Activated CD4-positive, alpha-beta memory T cell treated with anti-CD3 and anti-CD28 coated beads, Interleukin-2, amount 10 ng/mL, durations not matched to agents 7 days and 5 days (primary cell): ENCODE data around the gene FAM114A1. TPM values are rescaled to one million over a fixed set of nuclear protein-coding genes. Genes with fewer than 3 reads are reported as not detected.

Source experiments
- CTCF ChIA-PET: fragments of 350-600 bp; sonication (Branson Sonifier 250); formaldehyde crosslinking; loops from one replicate; lab custom pipeline; 2021; ENCODE audit warnings: antibody characterized with exemption, inconsistent platforms; lab: Charles Lee
- POLR2A ChIA-PET: fragments of 350-600 bp; sonication (Branson Sonifier 250); formaldehyde crosslinking; loops from one replicate; lab custom pipeline; 2021; ENCODE audit warnings: antibody characterized with exemption; lab: Charles Lee
- DNase-seq: peaks from one replicate; pipeline ENCODE4 v3.0.0-alpha.2; 2020
- H3K27ac Mint-ChIP-seq: one replicate; pipeline ENCODE4 v1.8.0; 2021; ENCODE audit warnings: mild to moderate bottlenecking, mixed read lengths
- H3K27me3 Mint-ChIP-seq: one replicate; pipeline ENCODE4 v1.8.0; 2021; ENCODE audit warnings: mixed read lengths
- H3K36me3 Mint-ChIP-seq: one replicate; pipeline ENCODE4 v1.8.0; 2021; ENCODE audit warnings: low read depth, mixed read lengths
- H3K4me1 Mint-ChIP-seq: one replicate; pipeline ENCODE4 v1.8.0; 2021; ENCODE audit warnings: mixed read lengths
- H3K4me3 Mint-ChIP-seq: one replicate; pipeline ENCODE4 v1.8.0; 2021; ENCODE audit warnings: mild to moderate bottlenecking, mixed read lengths
- H3K9me3 Mint-ChIP-seq: one replicate; pipeline ENCODE4 v1.8.0; 2021; ENCODE audit warnings: mixed read lengths
- total RNA-seq, 2 experiments: library from RNA; stranded (reverse); gene quantifications; one replicate each; pipeline ENCODE4 v1.2.3, GENCODE V29; 2021

The FAM114A1 gene
- total RNA-seq, 2 experiments from 2014 or later, result 0.18 to 0.33 TPM

DNA sequence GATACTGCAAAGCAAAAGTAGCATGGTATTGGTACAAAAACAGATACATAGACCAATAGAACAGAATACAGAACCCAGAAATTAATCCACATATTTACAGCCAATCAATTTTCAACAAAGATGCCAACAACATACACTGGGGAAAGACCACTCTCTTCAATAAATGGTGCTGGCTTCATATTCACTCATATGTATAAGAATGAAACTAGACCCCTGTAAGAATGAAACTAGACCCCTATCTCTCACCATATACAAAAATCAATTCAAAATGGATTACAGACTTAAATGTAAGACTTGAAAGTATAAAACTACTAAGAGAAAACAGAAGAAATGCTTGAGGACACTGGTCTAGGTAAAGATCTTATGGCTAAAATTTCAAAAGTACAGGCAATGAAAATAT, 30.3 kb upstream of the FAM114A1 start:
- Mint-ChIP-seq H3K4me1 (peaks cover 21% of the 10 kb centered on the region), H3K27me3 (no peaks in the 10 kb centered on the region), H3K4me3 (no peak overlapping the region), H3K9me3 (peaks cover 17% of the 10 kb centered on the region), H3K27ac (no peak overlapping the region), H3K36me3 (peaks cover 15% of the 10 kb centered on the region)
- CTCF ChIA-PET, result no interaction called here
- no peak for DNase-seq
- POLR2A ChIA-PET, result no interaction called here

DNA sequence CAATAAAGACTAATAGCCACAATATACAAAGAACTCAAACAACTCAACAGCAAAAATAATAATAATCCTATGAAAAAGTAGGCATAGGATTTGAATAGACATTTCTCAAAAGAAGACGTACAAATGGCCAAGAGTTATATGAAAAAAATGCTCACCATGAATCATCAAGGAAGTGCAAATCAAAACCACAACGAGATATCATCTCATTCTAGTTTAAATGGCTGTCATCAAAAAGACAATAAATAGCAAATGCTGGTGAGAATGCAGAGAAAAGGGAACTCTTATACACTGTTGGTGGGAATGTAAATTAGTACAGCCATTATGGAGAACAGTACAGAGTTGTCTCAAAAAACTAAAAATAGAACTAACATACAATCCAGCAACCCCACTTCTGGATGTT, 29.8 kb upstream of the FAM114A1 start:
- Mint-ChIP-seq H3K4me3 (no peak overlapping the region), H3K27ac (no peak overlapping the region), H3K36me3 (peaks cover 15% of the 10 kb centered on the region), H3K4me1 (peaks cover 21% of the 10 kb centered on the region), H3K9me3 (peaks cover 17% of the 10 kb centered on the region), H3K27me3 (no peaks in the 10 kb centered on the region)
- CTCF ChIA-PET, result interaction anchor here (1.0 kb wide), 1 partner anchor 33 kb away, joined by 3 read pairs; the partner anchor contains the start of gene TLR1
- no peak for DNase-seq
- POLR2A ChIA-PET, result no interaction called here

DNA sequence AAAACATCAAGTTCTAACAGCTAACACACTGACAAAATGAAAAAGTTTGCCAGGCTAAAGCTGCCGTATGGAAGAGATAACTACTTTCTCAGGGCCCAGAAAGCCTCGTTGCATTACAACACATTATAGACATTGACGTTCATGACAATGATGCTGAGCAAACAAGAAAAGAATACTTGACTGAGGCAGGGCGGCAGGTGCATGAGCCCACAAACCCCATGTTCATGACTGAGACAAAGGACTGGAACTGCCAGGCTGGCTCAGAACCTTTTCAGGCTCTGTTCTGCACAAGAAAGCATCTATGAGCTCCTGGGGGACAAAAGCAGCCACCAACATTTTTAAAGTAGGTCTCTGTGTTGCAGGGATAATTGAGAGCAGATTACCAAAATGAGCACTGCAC, 24.6 kb upstream of the FAM114A1 start:
- DNase-seq, result no peak
- Mint-ChIP-seq H3K4me3 (no peak overlapping the region), H3K9me3 (no peaks in the 10 kb centered on the region), H3K27ac (no peak overlapping the region), H3K36me3 (peaks cover 4% of the 10 kb centered on the region), H3K4me1 (peaks cover 14% of the 10 kb centered on the region), H3K27me3 (no peaks in the 10 kb centered on the region)
- CTCF ChIA-PET, result no interaction called here
- POLR2A ChIA-PET, result no interaction called here

DNA sequence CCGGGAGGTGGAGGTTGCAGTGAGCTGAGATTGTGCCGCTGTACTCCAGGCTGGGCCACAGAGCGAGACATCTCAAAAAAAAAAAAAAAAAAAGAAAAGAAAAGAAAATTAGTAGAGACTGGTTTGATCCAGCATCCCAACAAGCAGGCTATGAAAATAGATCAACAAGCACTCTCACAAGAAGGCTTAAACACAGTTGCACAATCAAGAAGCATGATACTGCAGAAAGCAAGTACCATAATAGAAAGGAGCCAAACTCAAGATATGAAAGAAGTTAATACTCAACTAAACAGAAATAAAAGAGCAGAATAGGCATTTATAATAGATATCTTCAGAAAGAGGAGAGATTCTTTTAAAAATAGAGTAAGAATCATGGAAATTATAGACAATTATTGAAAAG, 21.6 kb upstream of the FAM114A1 start:
- ChIA-PET POLR2A (interaction anchor here (0.7 kb wide), 1 partner anchor 10 kb away, joined by 3 read pairs; no protein-coding TSS in a partner anchor), CTCF (interaction anchor here (0.7 to 1.1 kb wide), 2 partner anchors 15 to 1015 kb away, joined by 3 to 4 read pairs; no protein-coding TSS in a partner anchor)
- H3K9me3 Mint-ChIP-seq, result peaks cover 12% of the 10 kb centered on the region
- no peak overlapping the region for H3K4me3 Mint-ChIP-seq
- H3K27ac Mint-ChIP-seq, result no peak overlapping the region
- peaks cover 19% of the 10 kb centered on the region for H3K36me3 Mint-ChIP-seq
- H3K27me3 Mint-ChIP-seq, result peaks cover 6% of the 10 kb centered on the region
- DNase-seq, result no peak
- peaks cover 3% of the 10 kb centered on the region for H3K4me1 Mint-ChIP-seq

DNA sequence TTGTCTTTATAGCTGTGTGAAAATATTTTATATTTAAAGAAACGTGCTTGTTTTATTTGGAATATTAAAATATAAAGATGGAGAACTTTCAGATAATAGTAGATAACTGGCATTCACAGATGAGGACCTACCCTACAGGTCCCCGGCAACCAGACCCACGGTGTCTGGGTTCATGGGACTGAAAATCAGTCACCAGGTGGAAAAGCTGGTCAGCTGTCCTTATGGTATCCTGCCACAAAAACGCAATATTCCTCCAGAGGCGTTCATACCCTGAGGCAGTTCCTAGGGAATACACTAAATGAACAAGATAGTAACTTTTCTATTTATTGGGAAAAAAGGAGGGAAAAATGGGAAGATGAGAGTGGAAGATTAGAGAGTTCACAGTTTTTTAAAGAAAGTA, 12.1 kb upstream of the FAM114A1 start:
- POLR2A ChIA-PET, result interaction anchor here (0.6 to 2.7 kb wide), 6 partner anchors 10 to 680 kb away, joined by 3 to 18 read pairs (median 4); partner anchors contain the start of gene TLR1
- no peaks in the 10 kb centered on the region for H3K27me3 Mint-ChIP-seq
- peak overlapping the region; percentile 85 for H3K27ac Mint-ChIP-seq

DNA sequence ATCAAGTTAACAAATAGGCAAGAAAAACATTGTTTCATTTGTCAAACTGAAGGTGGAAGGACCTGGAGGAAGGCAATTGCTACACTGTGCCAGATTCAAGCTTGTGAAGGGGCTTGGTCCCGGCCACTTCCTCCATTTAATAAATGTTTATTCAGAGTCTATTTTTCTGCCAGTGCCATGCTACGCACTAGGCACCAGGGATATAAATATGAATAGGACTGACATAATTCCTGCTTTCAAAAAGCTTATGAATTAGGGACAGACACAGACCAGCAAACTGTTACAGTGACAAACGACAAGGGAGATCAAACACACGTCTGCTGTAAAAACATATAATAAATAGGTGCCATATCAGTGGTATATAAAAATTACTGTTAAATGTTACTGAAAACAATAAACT, 11.6 kb upstream of the FAM114A1 start:
- DNase-seq, result no peak
- H3K27ac Mint-ChIP-seq, result peak overlapping the region; percentile 85
- H3K9me3 Mint-ChIP-seq, result peaks cover 4% of the 10 kb centered on the region
- peak overlapping the region; percentile 77 for H3K4me3 Mint-ChIP-seq
- peaks cover 39% of the 10 kb centered on the region for H3K4me1 Mint-ChIP-seq
- POLR2A ChIA-PET, result interaction anchor here (0.6 to 2.7 kb wide), 6 partner anchors 10 to 681 kb away, joined by 3 to 18 read pairs (median 4); partner anchors contain the start of gene TLR1
- CTCF ChIA-PET, result interaction anchor here (0.6 to 4.5 kb wide), 14 partner anchors 11 to 736 kb away, joined by 3 to 35 read pairs (median 4); partner anchors contain the start of genes FAM114A1, TLR1 and TLR10
- peaks cover 7% of the 10 kb centered on the region for H3K36me3 Mint-ChIP-seq
- H3K27me3 Mint-ChIP-seq, result no peaks in the 10 kb centered on the region

More for the DNA sequence above, 12.1 kb upstream of the FAM114A1 start:
- H3K36me3 Mint-ChIP-seq, result peaks cover 7% of the 10 kb centered on the region
- H3K4me3 Mint-ChIP-seq, result peak overlapping the region; percentile 77
- H3K4me1 Mint-ChIP-seq, result peaks cover 37% of the 10 kb centered on the region
- CTCF ChIA-PET, result interaction anchor here (0.6 to 4.5 kb wide), 15 partner anchors 11 to 736 kb away, joined by 3 to 35 read pairs (median 4); partner anchors contain the start of genes FAM114A1, TLR1 and TLR10
- no peak for DNase-seq
- H3K9me3 Mint-ChIP-seq, result peaks cover 4% of the 10 kb centered on the region

DNA sequence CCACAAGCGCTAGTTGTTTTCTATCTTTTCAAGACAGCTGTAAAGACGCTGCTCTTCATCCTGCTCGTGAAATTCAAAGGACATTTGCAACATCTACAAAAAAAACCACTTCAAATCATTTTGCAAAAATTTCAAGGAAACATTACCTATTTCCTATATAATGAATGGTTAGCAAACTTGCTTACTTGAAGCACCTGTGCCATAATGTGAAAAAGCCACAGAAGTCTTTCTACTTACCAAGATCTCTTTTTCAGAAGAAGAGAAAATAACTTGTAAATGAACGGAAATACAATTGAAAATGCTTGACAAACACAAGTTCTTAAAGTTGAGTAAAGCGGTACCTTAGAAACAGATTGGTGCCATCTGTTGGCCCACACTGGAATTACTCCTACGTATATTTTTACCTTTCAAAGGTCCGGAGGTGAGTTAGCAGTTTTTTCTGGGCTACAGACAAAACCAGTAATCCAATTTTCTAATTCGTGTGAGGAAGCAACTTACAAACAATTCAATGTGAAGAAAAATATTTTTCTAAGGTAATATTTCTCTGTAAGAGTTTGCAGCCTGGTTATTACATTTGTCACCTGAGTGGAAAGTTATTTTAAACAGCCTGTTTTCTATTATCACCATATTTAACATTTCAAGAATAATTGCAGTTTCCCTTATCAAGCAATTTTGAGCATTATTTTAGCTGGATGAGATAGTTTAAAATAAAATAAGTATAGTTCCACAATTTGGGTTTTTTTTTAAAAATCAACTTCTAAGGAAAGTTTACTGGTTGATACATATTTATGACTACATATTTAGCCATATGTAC, 10.9 kb upstream of the FAM114A1 start, which contains the start of gene TLR6:
TLR6 (minus strand) TSS at position 294 of the 814 bp plus-strand sequence. CDS start 27,344 bp downstream, outside the sequence.
- H3K4me3 Mint-ChIP-seq, result peak within 1 kb of the TSS; percentile 77
- peak; percentile 70 for DNase-seq
- POLR2A ChIA-PET, result interaction anchor here (1.1 to 2.7 kb wide), 4 partner anchors 10 to 278 kb away, joined by 3 to 18 read pairs (median 9); partner anchors contain the start of gene TLR1
- peaks cover 39% of the 10 kb centered on the region for H3K4me1 Mint-ChIP-seq
- peaks cover under 1% of the 10 kb centered on the region for H3K36me3 Mint-ChIP-seq
- CTCF ChIA-PET, result interaction anchor here (1.1 to 4.5 kb wide), 10 partner anchors 10 to 677 kb away, joined by 3 to 35 read pairs (median 6); partner anchors contain the start of genes FAM114A1, TLR1 and TLR10
- H3K27me3 Mint-ChIP-seq, result peaks cover 3% of the 10 kb centered on the region
- peak within 1 kb of the TSS; percentile 85 for H3K27ac Mint-ChIP-seq
- peaks cover under 1% of the 10 kb centered on the region for H3K9me3 Mint-ChIP-seq

DNA sequence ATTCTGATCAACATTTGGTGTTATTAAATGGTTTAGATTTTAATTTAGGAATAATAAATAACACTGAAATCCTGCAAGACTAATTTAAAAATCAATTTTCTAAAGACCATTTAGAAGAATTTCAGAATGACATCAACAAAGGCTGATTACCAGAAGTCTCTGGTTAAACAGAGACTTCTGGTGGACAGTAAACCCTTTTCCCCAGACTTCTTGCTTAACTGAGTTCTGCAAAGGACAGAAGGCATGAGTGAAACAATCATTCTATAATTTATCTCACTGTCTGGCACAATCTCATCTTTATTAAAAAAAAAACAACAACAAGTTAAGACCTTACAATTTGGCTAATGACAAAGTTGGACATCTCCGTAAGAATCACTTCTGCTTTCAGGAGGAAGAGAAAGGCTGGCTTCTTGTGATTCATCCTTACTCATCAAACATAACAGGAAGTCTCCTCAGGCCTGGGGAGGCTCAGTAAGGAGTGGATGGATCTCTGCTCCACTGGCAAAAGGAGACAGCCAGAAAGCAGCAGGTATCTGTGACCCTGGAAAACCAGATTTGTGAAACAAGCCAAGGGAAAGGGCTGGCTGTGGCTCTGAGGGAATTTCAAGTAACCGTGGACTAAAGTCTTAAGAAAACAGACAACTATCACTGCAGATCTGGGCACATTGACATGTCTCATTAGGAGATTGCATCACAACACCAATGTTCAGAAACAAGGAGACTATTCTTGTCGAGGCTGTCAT, 10.1 kb upstream of the FAM114A1 start:
- Mint-ChIP-seq H3K27ac (peak overlapping the region; percentile 85), H3K4me1 (peaks cover 39% of the 10 kb centered on the region), H3K36me3 (no peaks in the 10 kb centered on the region), H3K9me3 (no peaks in the 10 kb centered on the region), H3K27me3 (peaks cover 6% of the 10 kb centered on the region), H3K4me3 (peak overlapping the region; percentile 52)
- ChIA-PET CTCF (interaction anchor here (2.2 to 4.5 kb wide), 2 partner anchors 9 to 99 kb away, joined by 9 to 35 read pairs; partner anchors contain the start of gene FAM114A1), POLR2A (interaction anchor here (2.7 kb wide), 1 partner anchor 98 kb away, joined by 14 read pairs; no protein-coding TSS in a partner anchor)
- DNase-seq, result peak; percentile 38

DNA sequence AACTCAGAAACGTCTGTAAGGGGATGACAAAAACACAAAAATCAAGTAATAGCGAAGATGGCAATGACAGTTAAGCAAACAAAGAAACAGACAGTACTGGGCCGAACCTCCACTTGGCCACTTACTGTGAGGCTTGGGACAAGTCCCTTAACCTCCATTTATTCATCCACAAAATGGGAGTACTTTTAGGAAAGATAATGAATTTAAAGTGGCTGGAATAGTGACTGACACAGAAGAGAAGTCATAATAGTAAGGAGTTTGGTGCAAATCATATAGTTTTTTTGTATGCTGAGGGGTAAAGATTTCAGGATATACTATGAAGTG, 9.5 kb upstream of the FAM114A1 start:
- Mint-ChIP-seq H3K27ac (peak overlapping the region; percentile 85), H3K27me3 (peaks cover 9% of the 10 kb centered on the region), H3K4me1 (peaks cover 39% of the 10 kb centered on the region), H3K36me3 (no peaks in the 10 kb centered on the region), H3K9me3 (no peaks in the 10 kb centered on the region), H3K4me3 (no peak overlapping the region)
- no peak for DNase-seq
- CTCF ChIA-PET, result interaction anchor here (4.3 kb wide), 1 partner anchor 99 kb away, joined by 80 read pairs; no protein-coding TSS in a partner anchor
- POLR2A ChIA-PET, result no interaction called here

DNA sequence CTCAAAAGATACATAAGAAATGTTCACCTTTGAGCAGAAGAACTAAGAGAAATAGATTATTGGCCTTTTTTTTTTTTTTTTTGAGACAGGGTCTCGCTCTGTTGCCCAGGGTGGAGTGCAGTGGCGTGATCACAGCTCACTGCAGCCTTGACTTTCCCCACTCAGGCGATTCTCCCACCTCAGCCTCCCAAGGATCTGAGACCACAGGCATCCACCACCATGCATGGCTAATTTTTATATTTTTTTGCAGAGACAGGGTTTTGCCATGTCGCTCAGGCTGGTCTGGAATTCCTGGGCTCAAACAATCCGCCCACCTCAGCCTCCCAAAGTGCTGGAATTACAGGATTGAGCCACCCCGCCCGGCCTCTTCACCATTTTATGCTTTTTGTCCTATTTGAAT, 8.1 kb upstream of the FAM114A1 start:
- no peak overlapping the region for H3K27ac Mint-ChIP-seq
- peaks cover 39% of the 10 kb centered on the region for H3K4me1 Mint-ChIP-seq
- peaks cover 23% of the 10 kb centered on the region for H3K27me3 Mint-ChIP-seq
- no peaks in the 10 kb centered on the region for H3K36me3 Mint-ChIP-seq
- H3K9me3 Mint-ChIP-seq, result no peaks in the 10 kb centered on the region
- H3K4me3 Mint-ChIP-seq, result no peak overlapping the region
- ChIA-PET CTCF (interaction anchor here (0.8 to 4.3 kb wide), 9 partner anchors 13 to 541 kb away, joined by 3 to 80 read pairs (median 7); partner anchors contain the start of genes TLR1 and TLR10), POLR2A (no interaction called here)
- DNase-seq, result no peak

DNA sequence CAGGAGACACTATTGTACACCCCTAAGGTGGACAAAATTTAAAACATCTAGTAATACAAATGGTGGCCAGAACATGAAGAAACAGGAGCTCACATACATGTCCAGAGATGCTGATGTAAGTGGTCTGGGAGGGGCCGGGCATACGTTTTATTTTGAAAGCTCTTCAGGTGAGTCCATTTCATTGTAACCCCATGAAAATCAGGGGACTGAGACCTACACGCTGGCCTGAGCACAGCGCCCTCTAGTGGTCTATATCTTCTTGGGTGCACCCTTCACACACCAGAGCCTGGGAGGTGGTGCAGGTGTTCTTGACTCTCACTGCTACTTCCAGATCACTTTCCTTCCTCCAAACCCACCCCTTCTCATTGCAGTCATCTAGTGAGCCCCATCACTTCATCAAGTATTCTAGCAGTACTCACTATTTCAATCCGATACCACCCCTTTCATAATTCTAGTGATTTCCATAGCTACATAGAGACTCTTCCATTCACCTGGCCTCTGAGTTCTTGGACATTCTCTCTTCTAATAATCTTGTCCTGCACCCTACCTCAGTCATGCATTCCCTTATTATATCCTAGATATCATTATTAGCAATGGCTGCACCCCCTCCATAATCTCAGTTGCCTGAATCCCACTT, 6.7 kb upstream of the FAM114A1 start:
- POLR2A ChIA-PET, result interaction anchor here (0.9 kb wide), 1 partner anchor 355 kb away, joined by 6 read pairs; no protein-coding TSS in a partner anchor
- Mint-ChIP-seq H3K27me3 (peaks cover 31% of the 10 kb centered on the region), H3K36me3 (no peaks in the 10 kb centered on the region), H3K9me3 (no peaks in the 10 kb centered on the region), H3K4me1 (peaks cover 33% of the 10 kb centered on the region), H3K4me3 (no peak overlapping the region), H3K27ac (no peak overlapping the region)
- DNase-seq, result peak; percentile 68
- CTCF ChIA-PET, result interaction anchor here (0.6 to 4.3 kb wide), 43 partner anchors 10 to 1159 kb away, joined by 3 to 80 read pairs (median 4); partner anchors contain the start of genes TLR1, TLR10 and WDR19

DNA sequence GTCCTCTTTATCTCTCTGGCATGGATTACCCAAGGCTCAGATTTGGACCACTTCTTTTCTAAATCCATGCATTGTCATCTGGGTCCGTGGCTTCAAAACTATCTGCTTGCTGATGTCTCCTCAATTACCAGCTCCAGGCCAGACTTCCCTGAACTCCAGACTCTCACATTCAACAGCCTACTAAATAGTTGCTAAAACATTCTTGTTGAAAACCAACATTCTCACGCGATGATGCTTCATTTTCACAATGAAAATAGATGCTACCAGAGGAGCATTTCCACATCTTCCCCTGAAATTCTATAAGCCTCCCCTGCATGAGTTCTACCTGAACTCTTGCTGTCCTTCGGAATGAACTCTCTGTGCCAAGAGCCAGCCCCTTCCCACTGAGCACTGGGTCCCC, 5.8 kb upstream of the FAM114A1 start:
- peaks cover 24% of the 10 kb centered on the region for H3K4me1 Mint-ChIP-seq
- no peak for DNase-seq
- ChIA-PET POLR2A (no interaction called here), CTCF (interaction anchor here (0.9 to 4.3 kb wide), 11 partner anchors 11 to 682 kb away, joined by 3 to 80 read pairs (median 10); partner anchors contain the start of genes TLR1, TLR10 and WDR19)
- no peaks in the 10 kb centered on the region for H3K9me3 Mint-ChIP-seq
- H3K4me3 Mint-ChIP-seq, result no peak overlapping the region
- H3K27ac Mint-ChIP-seq, result no peak overlapping the region
- peaks cover 31% of the 10 kb centered on the region for H3K27me3 Mint-ChIP-seq
- H3K36me3 Mint-ChIP-seq, result no peaks in the 10 kb centered on the region
